OCI-LY7 (cell line): Measurements from ENCODE around the gene IFITM2. TPM values are rescaled to one million over a fixed set of nuclear protein-coding genes. Genes with fewer than 3 reads are reported as not detected.
A peak's percentile ranks its signal among the peaks of the same experiment; 100 is the strongest.

Experiments
- BruUV-seq: library from RNA; stranded (reverse); fragments of 400-500 nt; replicated peaks from 2 replicates; lab custom pipeline; 2021; lab: Mats Ljungman, UMichigan
- CTCF ChIA-PET: fragments of 300-600 bp; sonication (Branson Sonifier 250); formaldehyde crosslinking; loops from one replicate; lab custom pipeline; 2022; ENCODE audit warnings: antibody characterized with exemption; ENCODE audit not compliant: unreplicated experiment; lab: Charles Lee
- POLR2A ChIA-PET: fragments of 300-600 bp; sonication (Branson Sonifier 250); formaldehyde crosslinking; loops from one replicate; lab custom pipeline; 2022; ENCODE audit warnings: antibody characterized with exemption; lab: Charles Lee
- DNase-seq: peaks from one replicate; pipeline ENCODE4 v3.0.0-alpha.2; 2015; ENCODE audit warnings: low spot score
- H2AFZ ChIP-seq: fragments of 200-600 bp; sonication (generic), shearing (Covaris generic); 2 replicates; pipeline ENCODE4 v1.6.1; 2014; ENCODE audit warnings: mild to moderate bottlenecking, antibody characterized with exemption, low read length, moderate library complexity
- H3K27ac ChIP-seq: fragments of 200-600 bp; sonication (generic); 2 replicates; pipeline ENCODE4 v1.5.1; 2014; ENCODE audit warnings: mixed run types, low read depth, mild to moderate bottlenecking, moderate library complexity, low read length, inconsistent platforms; ENCODE audit not compliant: poor library complexity, severe bottlenecking
- H3K36me3 ChIP-seq: fragments of 200-600 bp; sonication (generic); 2 replicates; pipeline ENCODE4 v1.6.1; 2014; ENCODE audit warnings: mild to moderate bottlenecking, antibody characterized with exemption, low read length, moderate library complexity, mixed read lengths; ENCODE audit not compliant: insufficient read depth
- H3K4me1 ChIP-seq: fragments of 200-600 bp; sonication (generic); 2 replicates; pipeline ENCODE4 v1.5.1; 2014; ENCODE audit warnings: mild to moderate bottlenecking, low read length; ENCODE audit not compliant: insufficient read depth, poor library complexity, severe bottlenecking
- H3K4me2 ChIP-seq: fragments of 200-600 bp; sonication (generic); 2 replicates; pipeline ENCODE4 v1.6.1; 2014; ENCODE audit warnings: mild to moderate bottlenecking, low read length
- H3K4me3 ChIP-seq: fragments of 200-600 bp; sonication (generic); 2 replicates; pipeline ENCODE4 v1.5.1; 2014; ENCODE audit warnings: mild to moderate bottlenecking, low read depth, low read length; ENCODE audit not compliant: poor library complexity, severe bottlenecking
- H3K79me2 ChIP-seq: fragments of 200-600 bp; sonication (generic); 2 replicates; pipeline ENCODE4 v1.6.1; 2016; ENCODE audit warnings: low read depth, mild to moderate bottlenecking, low read length, moderate library complexity, mixed read lengths; ENCODE audit not compliant: insufficient read depth
- H3K9me2 ChIP-seq: fragments of 200-600 bp; sonication (generic); 2 replicates; pipeline ENCODE4 v1.6.1; 2016; ENCODE audit warnings: mild to moderate bottlenecking, low read length, mixed read lengths; ENCODE audit not compliant: insufficient read depth
- H3K9me3 ChIP-seq: fragments of 200-600 bp; sonication (generic); 2 replicates; pipeline ENCODE4 v1.6.1; 2014; ENCODE audit warnings: mild to moderate bottlenecking, mixed run types, low read length, mixed read lengths
- H4K20me1 ChIP-seq: fragments of 200-600 bp; sonication (generic); 2 replicates; pipeline ENCODE4 v1.6.1; 2014; ENCODE audit warnings: mild to moderate bottlenecking, antibody characterized with exemption, low read length, moderate library complexity, mixed read lengths; ENCODE audit not compliant: insufficient read depth
- CTCF ChIP-seq: fragments of 200-600 bp; sonication (generic); conservative IDR thresholded peaks from 2 replicates; pipeline ENCODE4 v1.5.1; 2014; ENCODE audit warnings: mild to moderate bottlenecking, antibody characterized with exemption, low read length, moderate library complexity, mixed read lengths
- EZH2phosphoT487 ChIP-seq: fragments of 200-600 bp; sonication (generic); IDR thresholded peaks from 2 replicates; pipeline ENCODE4 v1.6.1; 2018; ENCODE audit warnings: low read depth, borderline replicate concordance, mild to moderate bottlenecking, mixed run types, antibody characterized with exemption, low read length, moderate library complexity, mixed read lengths
- intact Hi-C: fragments of 100-400 bp; cut with micrococcal nuclease; formaldehyde crosslinking; loops from one replicate; pipeline ENCODE4 v1.10.0; 2022; ENCODE audit not compliant: unreplicated experiment
- total RNA-seq, 2 experiments: library from RNA; depleted of rRNA in 1 of 2; stranded (reverse); fragments of >200 nt in 1 of 2; shearing (Covaris generic) in 1 of 2; gene quantifications; 2 replicates each; pipeline ENCODE4 v1.2.3, GENCODE V29; 2014 to 2022

IFITM2 gene
- total RNA-seq, 2 experiments from 2014 or later: 22.1 to 117 TPM

- H3K4me3 ChIP-seq: no peak overlapping the region
- CTCF ChIA-PET: interaction anchor here (1.0 kb wide), 1 partner anchor 24 kb away, joined by 3 read pairs; no protein-coding TSS in a partner anchor
- H3K9me2 ChIP-seq: no peaks in the 10 kb centered on the region
- intact Hi-C loops: loop anchor here (10.0 kb wide), 1 partner anchor 45 kb away; no protein-coding TSS in a partner anchor
- H3K9me3 ChIP-seq: no peaks in the 10 kb centered on the region
- H2AFZ ChIP-seq: no peak overlapping the region
- no TSS peak for BruUV-seq
- H3K4me1 ChIP-seq: peaks cover 11% of the 10 kb centered on the region
- no peak for TF ChIP-seq EZH2phosphoT487
- TF ChIP-seq CTCF: no peak; the same call in 1 of the 2 replicates
- no peaks in the 10 kb centered on the region for H3K79me2 ChIP-seq
- no peak overlapping the region for H3K27ac ChIP-seq
- POLR2A ChIA-PET: no interaction called here
- no peak overlapping the region for H3K4me2 ChIP-seq
- no peaks in the 10 kb centered on the region for H4K20me1 ChIP-seq
- no peak for DNase-seq
- no peaks in the 10 kb centered on the region for H3K36me3 ChIP-seq
Observed at GRCh38 chr11:299951-300735, 7.5 kb upstream of the IFITM2 start.

GRCh38 chr11:303363-303762, 4.3 kb upstream of the IFITM2 start:
- TF ChIP-seq CTCF (no peak), EZH2phosphoT487 (no peak)
- ChIA-PET CTCF (no interaction called here), POLR2A (no interaction called here)
- Histone ChIP-seq H3K4me3 (no peak overlapping the region), H3K9me3 (no peaks in the 10 kb centered on the region), H3K36me3 (no peaks in the 10 kb centered on the region), H3K4me1 (peaks cover 20% of the 10 kb centered on the region), H3K4me2 (peak overlapping the region; percentile 7; the same call in 1 of the 2 replicates), H3K27ac (no peak overlapping the region), H4K20me1 (no peaks in the 10 kb centered on the region), H3K79me2 (no peaks in the 10 kb centered on the region), H3K9me2 (no peaks in the 10 kb centered on the region), H2AFZ (no peak overlapping the region)
- peak; percentile 62 for DNase-seq
- BruUV-seq: no TSS peak
- intact Hi-C loops: loop anchor here (10.0 kb wide), 1 partner anchor 49 kb away; no protein-coding TSS in a partner anchor

- no peak for DNase-seq
- H3K36me3 ChIP-seq: no peaks in the 10 kb centered on the region
- H3K4me1 ChIP-seq: peaks cover 22% of the 10 kb centered on the region
- TF ChIP-seq EZH2phosphoT487: no peak
- TF ChIP-seq CTCF: no peak
- POLR2A ChIA-PET: interaction anchor here (0.6 to 1.5 kb wide), 2 partner anchors 51 to 188 kb away, joined by 4 to 6 read pairs; no protein-coding TSS in a partner anchor
- H3K27ac ChIP-seq: no peak overlapping the region
- no peaks in the 10 kb centered on the region for H3K9me3 ChIP-seq
- intact Hi-C loops: loop anchor here (10.0 kb wide), 1 partner anchor 49 kb away; no protein-coding TSS in a partner anchor
- H3K4me2 ChIP-seq: no peak overlapping the region
- no peaks in the 10 kb centered on the region for H3K79me2 ChIP-seq
- BruUV-seq: no TSS peak
- no peaks in the 10 kb centered on the region for H3K9me2 ChIP-seq
- no peaks in the 10 kb centered on the region for H4K20me1 ChIP-seq
- CTCF ChIA-PET: interaction anchor here (0.6 kb wide), 1 partner anchor 52 kb away, joined by 11 read pairs; no protein-coding TSS in a partner anchor
- H2AFZ ChIP-seq: no peak overlapping the region
- no peak overlapping the region for H3K4me3 ChIP-seq
Observed at GRCh38 chr11:304061-304506, 3.5 kb upstream of the IFITM2 start.
